GM12891 (cell line): ENCODE data around the gene ZNF236.
"Not testable (repeated sequence)": the region's sequence is repeated elsewhere in the genome, so short reads cannot be mapped to it uniquely, and the experiment has no call there.

Experiments
- DNase-seq: peaks from one replicate; pipeline ENCODE4 v3.0.0; 2011; ENCODE audit warnings: low spot score; ENCODE audit not compliant: insufficient read length
- FAIRE-seq: peaks from 2 replicates; lab custom pipeline; 2011; peaks lifted over from hg19 to GRCh38; lab: Jason Lieb, UNC
- PAX5 ChIP-seq: IDR thresholded peaks from 2 replicates; pipeline ENCODE4 v1.6.1; 2011; ENCODE audit warnings: low read length, moderate library complexity, mild to moderate bottlenecking; ENCODE audit not compliant: insufficient read depth, severe bottlenecking
- POLR2A ChIP-seq: IDR thresholded peaks from 2 replicates; pipeline ENCODE4 v1.6.1; 2011; ENCODE audit warnings: low read depth, low read length, control low read depth
- POLR2AphosphoS5 ChIP-seq: IDR thresholded peaks from 2 replicates; pipeline ENCODE4 v1.6.1; 2011; ENCODE audit warnings: low read depth, low read length, control low read depth
- POU2F2 ChIP-seq: IDR thresholded peaks from 2 replicates; pipeline ENCODE4 v1.6.1; 2011; ENCODE audit warnings: low read depth, mild to moderate bottlenecking, control low read depth, low read length, moderate library complexity
- SPI1 ChIP-seq: IDR thresholded peaks from 2 replicates; pipeline ENCODE4 v1.6.1; 2011; ENCODE audit warnings: low read depth, low read length, control low read depth
- TAF1 ChIP-seq: IDR thresholded peaks from 2 replicates; pipeline ENCODE4 v1.6.1; 2011; ENCODE audit warnings: low read depth, low read length, control low read depth

ZNF236 gene

GRCh38 chr18:76803413-76803812, 18.9 kb upstream of the ZNF236 start:
- FAIRE-seq, result no peak
- DNase-seq, result no peak
- TF ChIP-seq PAX5, result no peak
- no peak for TF ChIP-seq TAF1
- TF ChIP-seq POLR2A, result no peak
- no peak for TF ChIP-seq POLR2AphosphoS5
- TF ChIP-seq POU2F2, result no peak
- no peak for TF ChIP-seq SPI1

GRCh38 chr18:76803814-76804213, 18.5 kb upstream of the ZNF236 start:
- FAIRE-seq, result peak; percentile 92
- TF ChIP-seq POU2F2 (no peak), POLR2AphosphoS5 (no peak), PAX5 (no peak)
- peak; percentile 45 for DNase-seq

- TF ChIP-seq POU2F2 (no peak), POLR2AphosphoS5 (no peak), POLR2A (no peak), SPI1 (no peak), TAF1 (no peak), PAX5 (no peak)
- DNase-seq (no peak), FAIRE-seq (no peak)
These were observed 17.1 kb upstream of the ZNF236 start for GRCh38 chr18:76805221-76805620.

GRCh38 chr18:76806301-76806700, 16.1 kb upstream of the ZNF236 start:
- FAIRE-seq (no peak), DNase-seq (no peak)
- TF ChIP-seq TAF1 (no peak), POLR2A (no peak), POLR2AphosphoS5 (no peak), PAX5 (no peak), SPI1 (no peak), POU2F2 (no peak)

- TF ChIP-seq SPI1, result no peak
- no peak for TF ChIP-seq TAF1
- TF ChIP-seq POLR2A, result no peak
- TF ChIP-seq POLR2AphosphoS5, result no peak
- TF ChIP-seq PAX5, result no peak
- no peak for TF ChIP-seq POU2F2
- FAIRE-seq, result no peak
- DNase-seq, result no peak
These were observed 13.8 kb upstream of the ZNF236 start for GRCh38 chr18:76808561-76808960.

- DNase-seq, FAIRE-seq: not testable (repeated sequence)
- TF ChIP-seq SPI1, result peak; percentile 57
These were observed 10.8 kb upstream of the ZNF236 start for GRCh38 chr18:76811530-76811929.

GRCh38 chr18:76814256-76814655, 8.1 kb upstream of the ZNF236 start:
- DNase-seq, result no peak
- no peak for TF ChIP-seq SPI1
- no peak for TF ChIP-seq POLR2AphosphoS5
- TF ChIP-seq POLR2A, result no peak
- no peak for TF ChIP-seq TAF1
- TF ChIP-seq POU2F2, result no peak
- TF ChIP-seq PAX5, result no peak
- no peak for FAIRE-seq

- DNase-seq (no peak), FAIRE-seq (no peak)
- TF ChIP-seq POU2F2, result no peak
- TF ChIP-seq POLR2A, result no peak
- TF ChIP-seq SPI1, result no peak
- no peak for TF ChIP-seq PAX5
- TF ChIP-seq TAF1, result no peak
- TF ChIP-seq POLR2AphosphoS5, result no peak
These were observed 6.2 kb upstream of the ZNF236 start for GRCh38 chr18:76816127-76816526.

- no peak for FAIRE-seq
- no peak for TF ChIP-seq POLR2AphosphoS5
- TF ChIP-seq SPI1, result peak; percentile 76
These were observed 4.3 kb upstream of the ZNF236 start for GRCh38 chr18:76817888-76818611.

GRCh38 chr18:76819411-76820136, 2.8 kb upstream of the ZNF236 start:
- peak; percentile 63 for FAIRE-seq

More at GRCh38 chr18:76817888-76818611, 4.3 kb upstream of the ZNF236 start:
- no peak for DNase-seq

More at GRCh38 chr18:76819411-76820136, 2.8 kb upstream of the ZNF236 start:
- TF ChIP-seq SPI1 (no peak), PAX5 (no peak), POLR2A (no peak), POLR2AphosphoS5 (no peak), POU2F2 (no peak), TAF1 (no peak)
- no peak for DNase-seq
